ENCODE measurements around the gene RPS6KB1. TPM values are rescaled to one million over a fixed set of nuclear protein-coding genes. Genes with fewer than 3 reads are reported as not detected.

Gene RPS6KB1
- total RNA-seq, 1 donor from 2014 or later: 42.3 TPM

DNA sequence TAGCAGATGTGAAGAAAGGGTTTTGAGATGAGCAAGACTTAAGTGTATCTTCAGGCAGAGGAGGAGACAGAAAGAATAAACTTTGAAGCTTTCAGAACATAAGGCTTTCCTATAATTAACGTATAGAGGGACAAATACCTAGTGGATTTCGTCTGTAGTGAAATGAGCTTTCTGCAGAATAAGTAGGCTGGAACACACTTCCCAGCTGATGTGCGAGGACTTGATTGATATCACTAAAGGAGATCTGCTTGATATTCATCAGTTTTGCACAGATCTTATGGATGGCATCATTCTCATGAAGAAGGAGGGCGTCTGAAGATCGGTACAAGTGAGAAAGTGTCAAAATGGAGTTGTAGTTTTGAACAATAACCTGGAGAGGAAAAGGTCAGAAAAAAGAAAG is 15.0 kb upstream of the RPS6KB1 start:
- no peak for DNase-seq (ENCODE audit: low spot score in 2 of 2, unreplicated experiment in 2 of 2)
- Mint-ChIP-seq H3K4me3 (no peak overlapping the region), H3K4me1 (no peaks in the 10 kb centered on the region), H3K27ac (no peak overlapping the region), H3K9me3 (no peaks in the 10 kb centered on the region), H3K36me3 (peaks cover 21% of the 10 kb centered on the region), H3K27me3 (ENCODE audit: low read depth) (no peaks in the 10 kb centered on the region)
- TF ChIP-seq, protein P1, sequence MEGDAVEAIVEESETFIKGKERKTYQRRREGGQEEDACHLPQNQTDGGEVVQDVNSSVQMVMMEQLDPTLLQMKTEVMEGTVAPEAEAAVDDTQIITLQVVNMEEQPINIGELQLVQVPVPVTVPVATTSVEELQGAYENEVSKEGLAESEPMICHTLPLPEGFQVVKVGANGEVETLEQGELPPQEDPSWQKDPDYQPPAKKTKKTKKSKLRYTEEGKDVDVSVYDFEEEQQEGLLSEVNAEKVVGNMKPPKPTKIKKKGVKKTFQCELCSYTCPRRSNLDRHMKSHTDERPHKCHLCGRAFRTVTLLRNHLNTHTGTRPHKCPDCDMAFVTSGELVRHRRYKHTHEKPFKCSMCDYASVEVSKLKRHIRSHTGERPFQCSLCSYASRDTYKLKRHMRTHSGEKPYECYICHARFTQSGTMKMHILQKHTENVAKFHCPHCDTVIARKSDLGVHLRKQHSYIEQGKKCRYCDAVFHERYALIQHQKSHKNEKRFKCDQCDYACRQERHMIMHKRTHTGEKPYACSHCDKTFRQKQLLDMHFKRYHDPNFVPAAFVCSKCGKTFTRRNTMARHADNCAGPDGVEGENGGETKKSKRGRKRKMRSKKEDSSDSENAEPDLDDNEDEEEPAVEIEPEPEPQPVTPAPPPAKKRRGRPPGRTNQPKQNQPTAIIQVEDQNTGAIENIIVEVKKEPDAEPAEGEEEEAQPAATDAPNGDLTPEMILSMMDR (IDR thresholded peaks at IDR 0.05; ENCODE audit: unreplicated experiment): no peak

DNA sequence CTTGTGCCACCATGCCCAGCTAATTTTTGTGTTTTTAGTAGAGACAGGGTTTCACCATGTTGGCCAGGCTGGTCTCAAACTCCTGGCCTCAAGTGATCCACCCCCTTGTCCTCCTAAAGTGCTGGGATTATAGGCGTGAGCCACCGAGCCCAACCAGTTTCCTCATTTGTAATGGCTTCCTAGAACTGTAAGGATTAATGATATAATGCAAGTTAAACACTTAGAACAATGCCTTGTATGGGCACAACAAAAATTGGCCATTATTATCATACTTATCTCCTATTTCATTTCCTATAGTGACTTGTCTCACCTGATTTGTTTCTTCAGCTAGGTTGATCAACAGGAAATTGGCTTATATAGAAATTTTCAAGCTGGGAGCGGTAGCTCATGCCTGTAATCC is 14.3 kb upstream of the RPS6KB1 start:
- no peak overlapping the region for H3K4me3 Mint-ChIP-seq
- H3K4me1 Mint-ChIP-seq: no peaks in the 10 kb centered on the region
- DNase-seq (ENCODE audit: low spot score in 2 of 2, unreplicated experiment in 2 of 2): no peak
- no peaks in the 10 kb centered on the region for H3K27me3 Mint-ChIP-seq (ENCODE audit: low read depth)
- TF ChIP-seq, protein P1 (IDR thresholded peaks at IDR 0.05; ENCODE audit: unreplicated experiment): no peak
- H3K36me3 Mint-ChIP-seq: peaks cover 21% of the 10 kb centered on the region
- H3K9me3 Mint-ChIP-seq: no peaks in the 10 kb centered on the region
- no peak overlapping the region for H3K27ac Mint-ChIP-seq

DNA sequence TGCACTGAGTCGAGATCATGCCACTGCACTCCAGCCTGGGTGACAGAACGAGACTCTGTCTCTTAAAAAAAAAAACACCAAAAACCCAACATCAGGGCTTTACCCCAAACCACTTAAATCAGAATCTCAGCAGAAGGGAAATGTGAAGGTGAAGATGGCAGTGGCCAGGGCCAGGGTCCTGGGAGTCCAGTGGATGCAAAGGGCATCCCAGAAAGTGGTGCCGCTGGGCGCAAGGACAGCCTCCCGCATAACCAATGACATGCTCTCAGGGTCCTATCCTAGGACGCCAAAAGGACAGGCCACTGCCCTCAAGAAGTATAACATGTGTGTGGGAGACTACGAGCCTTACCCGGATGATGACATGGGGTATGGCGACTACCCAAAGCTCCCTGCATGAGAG is 8.1 kb upstream of the RPS6KB1 start:
- Mint-ChIP-seq H3K4me3 (no peak overlapping the region), H3K4me1 (no peaks in the 10 kb centered on the region), H3K36me3 (peaks cover 18% of the 10 kb centered on the region), H3K27me3 (ENCODE audit: low read depth) (no peaks in the 10 kb centered on the region), H3K9me3 (no peaks in the 10 kb centered on the region), H3K27ac (no peak overlapping the region)
- TF ChIP-seq, protein P1 (IDR thresholded peaks at IDR 0.05; ENCODE audit: unreplicated experiment): no peak
- no peak for DNase-seq (ENCODE audit: low spot score in 2 of 2, unreplicated experiment in 2 of 2)

DNA sequence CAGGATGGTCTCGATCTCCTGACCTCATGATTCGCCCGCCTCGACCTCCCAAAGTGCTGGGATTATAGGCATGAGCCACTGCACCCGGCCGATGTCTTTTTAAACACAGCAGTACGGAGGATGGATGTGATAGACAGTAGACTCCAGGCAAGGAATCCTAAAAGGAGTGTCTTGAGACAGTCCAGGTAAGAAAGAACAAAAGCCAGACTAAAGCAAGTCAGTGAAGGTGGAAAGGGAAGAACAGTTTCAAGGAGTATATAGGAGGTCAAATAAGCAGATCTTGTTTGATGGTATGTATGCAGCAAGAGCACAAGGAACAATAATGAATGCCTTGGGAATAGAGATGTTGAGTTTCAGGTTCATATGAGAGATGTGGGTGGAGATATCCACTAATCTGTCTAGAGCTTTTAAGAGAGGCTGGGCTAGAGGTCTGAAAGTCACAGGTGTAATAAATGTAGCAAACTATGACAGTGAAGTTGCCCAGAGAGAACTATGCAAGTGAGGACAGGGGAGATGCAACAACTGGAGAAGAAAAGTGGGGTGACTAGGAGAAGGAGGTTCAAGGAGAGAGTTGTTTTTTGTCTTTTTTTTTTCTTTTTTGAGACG is 4.7 kb upstream of the RPS6KB1 start:
- TF ChIP-seq, protein P1 (IDR thresholded peaks at IDR 0.05; ENCODE audit: unreplicated experiment): no peak
- Mint-ChIP-seq H3K27me3 (ENCODE audit: low read depth) (no peaks in the 10 kb centered on the region), H3K9me3 (no peaks in the 10 kb centered on the region), H3K4me3 (no peak overlapping the region), H3K27ac (no peak overlapping the region), H3K4me1 (peaks cover 9% of the 10 kb centered on the region), H3K36me3 (peaks cover 11% of the 10 kb centered on the region)
- no peak for DNase-seq (ENCODE audit: low spot score in 2 of 2, unreplicated experiment in 2 of 2)

DNA sequence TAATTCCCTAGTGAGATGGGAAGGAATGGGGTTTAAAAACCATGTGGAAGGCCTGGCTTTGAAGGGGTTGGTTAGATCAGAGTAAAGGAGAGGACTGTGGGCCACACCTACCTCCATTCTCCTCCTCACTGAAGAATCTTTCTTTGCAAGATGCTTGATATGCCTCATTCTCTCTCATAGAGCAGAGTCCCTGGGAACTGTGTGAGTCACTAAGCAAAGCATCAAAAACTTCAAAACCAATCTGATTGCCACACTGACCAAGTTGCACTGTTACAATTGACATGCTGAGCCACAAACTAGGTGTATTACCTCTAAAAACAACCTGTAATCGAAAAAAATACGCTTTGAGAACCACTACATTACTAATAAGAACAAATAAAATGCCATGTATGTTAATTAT is 2.2 kb upstream of the RPS6KB1 start:
- Mint-ChIP-seq H3K4me1 (peaks cover 22% of the 10 kb centered on the region), H3K9me3 (no peaks in the 10 kb centered on the region), H3K27me3 (ENCODE audit: low read depth) (no peaks in the 10 kb centered on the region), H3K27ac (no peak overlapping the region), H3K4me3 (peak overlapping the region; percentile 16), H3K36me3 (peaks cover 8% of the 10 kb centered on the region)
- TF ChIP-seq, protein P1 (IDR thresholded peaks at IDR 0.05; ENCODE audit: unreplicated experiment): no peak
- no peak for DNase-seq (ENCODE audit: low spot score in 2 of 2, unreplicated experiment in 2 of 2)
